ENCODE measurements around the gene CALHM3. TPM values are rescaled to one million over a fixed set of nuclear protein-coding genes. Genes with fewer than 3 reads are reported as not detected.

The CALHM3 gene
- total RNA-seq, 4 donors from 2014 or later, result not detected

DNA sequence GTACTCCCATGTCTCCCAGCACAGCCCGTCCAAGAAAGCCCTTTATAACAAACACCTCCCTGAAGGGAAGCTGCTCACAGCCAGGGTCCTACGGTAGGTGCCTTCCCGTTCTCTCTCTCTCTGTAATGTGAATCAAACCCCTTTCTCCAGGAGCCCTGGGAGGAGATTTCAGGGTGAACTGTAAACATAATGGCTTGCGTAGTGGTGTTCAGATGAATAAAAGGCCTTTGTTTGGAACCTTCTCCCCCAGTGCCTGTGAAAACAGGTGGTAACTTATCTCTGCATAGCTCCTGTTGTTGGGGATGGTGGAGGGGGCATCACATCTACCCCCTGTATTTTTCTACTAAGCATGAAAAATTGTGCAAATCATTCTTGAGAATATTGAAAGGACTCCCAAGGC lies 39.3 kb downstream of the CALHM3 start:
- peaks cover 6 to 18% of the 10 kb centered on the region in 2 donors for H3K4me1 ChIP-seq
- peaks cover 44% of the 10 kb centered on the region in 2 donors for H3K36me3 ChIP-seq
- intact Hi-C loops (cut with DNase I), result no loop called here
- H3K27me3 ChIP-seq, result no peaks in the 10 kb centered on the region
- 89 to 98% methylated on average over 4 of the region's 4 CpGs for WGBS, 2 donors
- H3K4me3 ChIP-seq (replicated peaks in 1 of 3), result no peak overlapping the region
- DNase-seq, result no peak
- no peaks in the 10 kb centered on the region for H3K9me3 ChIP-seq
- no peak overlapping the region for H3K27ac ChIP-seq
- TF ChIP-seq, protein P1, sequence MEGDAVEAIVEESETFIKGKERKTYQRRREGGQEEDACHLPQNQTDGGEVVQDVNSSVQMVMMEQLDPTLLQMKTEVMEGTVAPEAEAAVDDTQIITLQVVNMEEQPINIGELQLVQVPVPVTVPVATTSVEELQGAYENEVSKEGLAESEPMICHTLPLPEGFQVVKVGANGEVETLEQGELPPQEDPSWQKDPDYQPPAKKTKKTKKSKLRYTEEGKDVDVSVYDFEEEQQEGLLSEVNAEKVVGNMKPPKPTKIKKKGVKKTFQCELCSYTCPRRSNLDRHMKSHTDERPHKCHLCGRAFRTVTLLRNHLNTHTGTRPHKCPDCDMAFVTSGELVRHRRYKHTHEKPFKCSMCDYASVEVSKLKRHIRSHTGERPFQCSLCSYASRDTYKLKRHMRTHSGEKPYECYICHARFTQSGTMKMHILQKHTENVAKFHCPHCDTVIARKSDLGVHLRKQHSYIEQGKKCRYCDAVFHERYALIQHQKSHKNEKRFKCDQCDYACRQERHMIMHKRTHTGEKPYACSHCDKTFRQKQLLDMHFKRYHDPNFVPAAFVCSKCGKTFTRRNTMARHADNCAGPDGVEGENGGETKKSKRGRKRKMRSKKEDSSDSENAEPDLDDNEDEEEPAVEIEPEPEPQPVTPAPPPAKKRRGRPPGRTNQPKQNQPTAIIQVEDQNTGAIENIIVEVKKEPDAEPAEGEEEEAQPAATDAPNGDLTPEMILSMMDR (IDR thresholded peaks at IDR 0.05), result no peak
- no peak for TF ChIP-seq POLR2A (IDR thresholded peaks at IDR 0.05)

- 54 to 63% methylated on average over 2 of the region's 2 CpGs for WGBS, 2 donors
- no peaks in the 10 kb centered on the region for H3K9me3 ChIP-seq
- no peak overlapping the region for H3K27ac ChIP-seq
- no peaks in the 10 kb centered on the region for H3K27me3 ChIP-seq
- no peak for TF ChIP-seq POLR2A (IDR thresholded peaks at IDR 0.05)
- TF ChIP-seq, protein P1 (IDR thresholded peaks at IDR 0.05), result no peak
- H3K4me3 ChIP-seq (replicated peaks in 1 of 3), result no peak overlapping the region
- H3K36me3 ChIP-seq, result peaks cover 10 to 12% of the 10 kb centered on the region in 2 donors
- intact Hi-C loops (cut with DNase I), result no loop called here
- peak; percentile 62 to 77 for DNase-seq
- H3K4me1 ChIP-seq, result peaks cover 6 to 15% of the 10 kb centered on the region in 2 donors
Observed at GRCh38 chr10:103433858-103434257, 45.2 kb downstream of the CALHM3 start.

DNA sequence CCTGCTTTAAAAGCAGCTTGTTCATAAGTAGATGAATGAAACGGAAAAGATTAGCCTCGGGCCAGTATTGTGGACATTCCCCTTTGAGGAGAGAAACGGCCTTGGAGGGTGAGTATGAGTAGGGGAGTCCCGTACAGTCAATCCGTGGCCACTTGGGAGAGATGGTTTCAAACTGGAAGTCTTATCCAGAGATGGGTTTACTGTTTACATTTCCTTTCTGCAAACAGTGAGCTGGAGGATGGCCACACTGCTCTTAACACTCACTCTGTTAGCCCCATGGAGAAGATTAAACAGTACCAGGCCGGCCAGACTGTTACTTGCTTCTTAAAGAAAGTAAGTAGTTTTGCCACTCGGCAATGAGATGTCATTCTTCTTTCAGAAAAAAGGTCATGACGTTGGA lies 47.1 kb downstream of the CALHM3 start:
- 70 to 79% methylated on average over 8 of the region's 8 CpGs for WGBS, 2 donors
- Histone ChIP-seq H3K27me3 (no peaks in the 10 kb centered on the region), H3K4me3 (replicated peaks in 1 of 3) (no peak overlapping the region), H3K36me3 (peaks cover 7 to 8% of the 10 kb centered on the region in 2 donors), H3K4me1 (peaks cover 6 to 14% of the 10 kb centered on the region in 2 donors), H3K9me3 (no peaks in the 10 kb centered on the region), H3K27ac (no peak overlapping the region)
- no peak for TF ChIP-seq POLR2A (IDR thresholded peaks at IDR 0.05)
- TF ChIP-seq, protein P1 (IDR thresholded peaks at IDR 0.05), result no peak
- intact Hi-C loops (cut with DNase I), result no loop called here
- no peak for DNase-seq

GRCh38 chr10:103429647-103430046 lies 49.4 kb downstream of the CALHM3 start:
- Histone ChIP-seq H3K27ac (no peak overlapping the region), H3K4me3 (replicated peaks in 1 of 3) (no peak overlapping the region), H3K9me3 (no peaks in the 10 kb centered on the region), H3K4me1 (peaks cover 0 to 7% of the 10 kb centered on the region in 2 donors), H3K36me3 (peaks cover 17 to 25% of the 10 kb centered on the region in 2 donors), H3K27me3 (no peaks in the 10 kb centered on the region)
- WGBS, 2 donors, result 95 to 98% methylated on average over 5 of the region's 5 CpGs
- DNase-seq, result no peak
- no peak for TF ChIP-seq POLR2A (IDR thresholded peaks at IDR 0.05)
- TF ChIP-seq, protein P1 (IDR thresholded peaks at IDR 0.05), result no peak
- intact Hi-C loops (cut with DNase I), result no loop called here

- no peak for DNase-seq
- Histone ChIP-seq H3K36me3 (peaks cover 22 to 25% of the 10 kb centered on the region in 2 donors), H3K4me3 (replicated peaks in 1 of 3) (no peak overlapping the region), H3K27ac (no peak overlapping the region), H3K4me1 (peaks cover 0 to 5% of the 10 kb centered on the region in 2 donors), H3K9me3 (no peaks in the 10 kb centered on the region), H3K27me3 (no peaks in the 10 kb centered on the region)
- 63 to 67% methylated on average over 5 of the region's 5 CpGs for WGBS, 2 donors
- TF ChIP-seq, protein P1 (IDR thresholded peaks at IDR 0.05), result no peak
- TF ChIP-seq POLR2A (IDR thresholded peaks at IDR 0.05), result no peak
- intact Hi-C loops (cut with DNase I), result no loop called here
Observed at GRCh38 chr10:103428989-103429643, 49.9 kb downstream of the CALHM3 start.
